Head of caudate nucleus (tissue), 42 donors: Measurements from ENCODE around the gene MARVELD1.
"Not testable (repeated sequence)": the region's sequence is repeated elsewhere in the genome, so short reads cannot be mapped to it uniquely, and the experiment has no call there.

ENCODE experiments used
- DNase-seq, 42 donors: peaks; one replicate each; pipeline versions ENCODE4 v3.0.0 to v3.0.0-alpha.2; 2020 to 2021; ENCODE audit warnings: mixed read lengths in 7 of 42
- intact Hi-C: fragments of 100-400 bp; cut with DNase I; formaldehyde crosslinking; loops from one replicate; pipeline ENCODE4 v1.15.0; 2022

Gene MARVELD1

GRCh38 chr10:97713339-97713825, at the start of gene MARVELD1:
TSS of gene MARVELD1 (plus strand) at chr10:97713730. CDS start at chr10:97713877, 147 bp downstream.
- intact Hi-C loops: loop anchor here (2.0 kb wide), 1 partner anchor 17 kb away; no protein-coding TSS in a partner anchor
- peak in 34 of 42 donors; percentile 21 to 70 (median 44) for DNase-seq

GRCh38 chr10:97664282-97664850, 49.2 kb upstream of the MARVELD1 start:
- intact Hi-C loops: no loop called here
- DNase-seq: no peak

GRCh38 chr10:97666992-97667391, 46.5 kb upstream of the MARVELD1 start:
- intact Hi-C loops: no loop called here
- DNase-seq: no peak

GRCh38 chr10:97667463-97667862, 46.1 kb upstream of the MARVELD1 start:
- no peak for DNase-seq
- intact Hi-C loops: no loop called here

- intact Hi-C loops: no loop called here
- DNase-seq: no peak
Observed at GRCh38 chr10:97669571-97669970, 44.0 kb upstream of the MARVELD1 start.

- peak in 41 of 42 donors; percentile 35 to 93 (median 72) for DNase-seq
- intact Hi-C loops: no loop called here
Observed at GRCh38 chr10:97673736-97674525, 39.6 kb upstream of the MARVELD1 start.

GRCh38 chr10:97675222-97675621, 38.3 kb upstream of the MARVELD1 start:
- no peak for DNase-seq
- intact Hi-C loops: no loop called here

GRCh38 chr10:97676770-97677581, 36.6 kb upstream of the MARVELD1 start:
- peak in 30 of 42 donors; percentile 21 to 80 (median 52) for DNase-seq
- intact Hi-C loops: no loop called here

GRCh38 chr10:97679594-97679993, 33.9 kb upstream of the MARVELD1 start:
- intact Hi-C loops: no loop called here
- no peak for DNase-seq

- no peak for DNase-seq
Observed at GRCh38 chr10:97682042-97682441, 31.5 kb upstream of the MARVELD1 start.

GRCh38 chr10:97683556-97684367, 29.8 kb upstream of the MARVELD1 start:
- intact Hi-C loops: loop anchor here (10.0 kb wide), 1 partner anchor 51 kb away; the partner anchor contains the start of gene ZFYVE27

More at GRCh38 chr10:97682042-97682441, 31.5 kb upstream of the MARVELD1 start:
- intact Hi-C loops: loop anchor here (10.0 kb wide), 1 partner anchor 53 kb away; the partner anchor contains the start of gene ZFYVE27

GRCh38 chr10:97684368-97684713, 29.2 kb upstream of the MARVELD1 start:
- intact Hi-C loops: loop anchor here (10.0 kb wide), 1 partner anchor 50 kb away; the partner anchor contains the start of gene ZFYVE27
- DNase-seq: not testable (repeated sequence)

More at GRCh38 chr10:97683556-97684367, 29.8 kb upstream of the MARVELD1 start:
- DNase-seq: peak in 2 of 42 donors; percentile 17 to 28

GRCh38 chr10:97684866-97685394, 28.6 kb upstream of the MARVELD1 start:
- intact Hi-C loops: loop anchor here (10.0 kb wide), 1 partner anchor 50 kb away; the partner anchor contains the start of gene ZFYVE27
- no peak for DNase-seq

- DNase-seq: peak in 1 of 42 donors; percentile 20
- intact Hi-C loops: loop anchor here (10.0 kb wide), 1 partner anchor 49 kb away; the partner anchor contains the start of gene ZFYVE27
Observed at GRCh38 chr10:97685395-97685958, 28.1 kb upstream of the MARVELD1 start.

GRCh38 chr10:97686301-97686961, 27.1 kb upstream of the MARVELD1 start:
- intact Hi-C loops: loop anchor here (10.0 kb wide), 1 partner anchor 48 kb away; the partner anchor contains the start of gene ZFYVE27
- no peak for DNase-seq

GRCh38 chr10:97686962-97687784, 26.4 kb upstream of the MARVELD1 start, which contains the start of gene AVPI1:
TSS of gene AVPI1 (minus strand) at chr10:97687241. CDS start at chr10:97679905, 7,336 bp downstream.
- intact Hi-C loops: loop anchor here (10.0 kb wide), 1 partner anchor 48 kb away; the partner anchor contains the start of gene ZFYVE27
- peak; percentile 85 to 97 (median 93) for DNase-seq
